A549 (cell line): ENCODE data around the gene ING3. TPM values are rescaled to one million over a fixed set of nuclear protein-coding genes. Genes with fewer than 3 reads are reported as not detected.

Source experiments
- ATAC-seq, 2 experiments: fragments of 200-7000 bp in 1 of 2; fragments of >200 bp in 1 of 2; cut with Nextera tagmentation in 1 of 2; cut with Tn5 transposase in 1 of 2; 3 replicates each; pipeline versions ENCODE4 v1.8.0 to v1.9.1; 2018 to 2020; ENCODE audit warnings: mild to moderate bottlenecking in 1 of 2, moderate library complexity in 1 of 2
- CTCF ChIA-PET: fragments of 300-600 bp; sonication (Branson Sonifier 250); formaldehyde crosslinking; extraction: SDS; loops from one replicate; lab custom pipeline; 2021; ENCODE audit warnings: antibody characterized with exemption, inconsistent platforms; lab: Yijun Ruan, JAX
- POLR2A ChIA-PET: fragments of 350-600 bp; formaldehyde crosslinking; extraction: SDS; loops from one replicate; lab custom pipeline; 2021; ENCODE audit warnings: antibody characterized with exemption, inconsistent platforms; lab: Yijun Ruan, JAX
- DNase-seq, 2 experiments: peaks; one replicate each; pipeline versions ENCODE4 v3.0.0 to v3.0.0-alpha.2; 2011 to 2016; ENCODE audit warnings: low read depth in 1 of 2, low spot score in 1 of 2
- FAIRE-seq: peaks from 2 replicates; lab custom pipeline; 2011; peaks lifted over from hg19 to GRCh38; lab: Jason Lieb, UNC
- H3K27ac ChIP-seq, 2 experiments: fragments of >200 bp; sonication (Bioruptor Twin); formaldehyde crosslinking; 3 replicates each; pipeline ENCODE4 v1.5.1; 2016 to 2017
- H3K4me1 ChIP-seq: fragments of >200 bp; sonication (Bioruptor Twin); formaldehyde crosslinking; 3 replicates; pipeline ENCODE4 v1.6.1; 2016
- H3K4me2 ChIP-seq: fragments of >200 bp; sonication (Bioruptor Twin); formaldehyde crosslinking; 3 replicates; pipeline ENCODE4 v1.6.1; 2016
- H3K4me3 ChIP-seq: fragments of >200 bp; sonication (Bioruptor Twin); formaldehyde crosslinking; 3 replicates; pipeline ENCODE4 v1.5.1; 2016
- H3K9me3 ChIP-seq: fragments of >200 bp; sonication (Bioruptor Twin); formaldehyde crosslinking; 3 replicates; pipeline ENCODE4 v1.6.1; 2016
- ATOH8 ChIP-seq: fragments of 250-450 bp; sonication (Bioruptor Pico); IDR thresholded peaks from 2 replicates; pipeline ENCODE4 v1.5.0; 2020; ENCODE audit warnings: low read depth, mild to moderate bottlenecking, moderate library complexity
- BCL3 ChIP-seq: fragments of >200 bp; sonication (Bioruptor Twin); formaldehyde crosslinking; IDR thresholded peaks from 3 replicates; pipeline ENCODE4 v1.6.1; 2016
- CBX2 ChIP-seq: fragments of 200-600 bp; sonication (generic); IDR thresholded peaks from 2 replicates; pipeline ENCODE4 v1.6.1; 2016; ENCODE audit warnings: low read depth, mild to moderate bottlenecking, borderline replicate concordance
- CHD4 ChIP-seq: fragments of 200-600 bp; sonication (generic); IDR thresholded peaks from 2 replicates; pipeline ENCODE4 v1.6.1; 2016; ENCODE audit warnings: antibody characterized with exemption, mild to moderate bottlenecking, borderline replicate concordance
- EHF ChIP-seq: fragments of 250-450 bp; sonication (Bioruptor Pico); IDR thresholded peaks from 2 replicates; pipeline ENCODE4 v1.5.0; 2020; ENCODE audit warnings: mild to moderate bottlenecking
- EHMT2 ChIP-seq: fragments of 200-600 bp; sonication (generic); IDR thresholded peaks from 2 replicates; pipeline ENCODE4 v1.6.1; 2016; ENCODE audit warnings: antibody characterized with exemption, low read depth, mild to moderate bottlenecking, moderate library complexity
- ESRRA ChIP-seq: fragments of 150-350 bp; IDR thresholded peaks from 2 replicates; pipeline ENCODE4 v1.6.1; 2014; ENCODE audit warnings: mild to moderate bottlenecking, low read length, borderline replicate concordance
- FOSL2 ChIP-seq, 2 experiments: fragments of 450-650 bp in 1 of 2; fragments of >200 bp in 1 of 2; sonication (Bioruptor Twin) in 1 of 2; formaldehyde crosslinking; IDR thresholded peaks; 2 replicates each; pipeline versions ENCODE4 v1.5.0 to v1.6.1; 2016 to 2020; ENCODE audit warnings: mild to moderate bottlenecking in 1 of 2, moderate library complexity in 1 of 2
- GATA3 ChIP-seq: IDR thresholded peaks from 2 replicates; pipeline ENCODE4 v1.6.1; 2012; ENCODE audit warnings: borderline replicate concordance
- HES2 ChIP-seq: fragments of >200 bp; sonication (Bioruptor Twin); formaldehyde crosslinking; IDR thresholded peaks from 2 replicates; pipeline ENCODE4 v1.6.1; 2016
- HOXB13 ChIP-seq: fragments of 250-450 bp; sonication (Bioruptor Pico); IDR thresholded peaks from 2 replicates; pipeline ENCODE4 v1.5.0; 2020; ENCODE audit warnings: low read depth, mild to moderate bottlenecking, moderate library complexity
- HOXB5 ChIP-seq: fragments of 250-450 bp; sonication (Bioruptor Pico); IDR thresholded peaks from 2 replicates; pipeline ENCODE4 v1.5.0; 2020; ENCODE audit warnings: mild to moderate bottlenecking, moderate library complexity
- JUNB ChIP-seq: fragments of >200 bp; sonication (Bioruptor Twin); formaldehyde crosslinking; IDR thresholded peaks from 2 replicates; pipeline ENCODE4 v1.6.1; 2016
- MAX ChIP-seq: IDR thresholded peaks from 2 replicates; pipeline ENCODE4 v1.6.1; 2012
- MAZ ChIP-seq: fragments of 150-350 bp; IDR thresholded peaks from 2 replicates; pipeline ENCODE4 v1.6.1; 2014; ENCODE audit warnings: antibody characterized with exemption, low read depth, low read length, borderline replicate concordance
- MYC ChIP-seq: IDR thresholded peaks from 2 replicates; pipeline ENCODE4 v1.6.1; 2012; ENCODE audit warnings: mild to moderate bottlenecking, inconsistent platforms, low read length, improper control_type of control experiment, borderline replicate concordance
- RARB ChIP-seq: fragments of 250-450 bp; sonication (Bioruptor Pico); IDR thresholded peaks from 2 replicates; pipeline ENCODE4 v1.8.0; 2021; ENCODE audit warnings: mild to moderate bottlenecking, moderate library complexity
- RFX5 ChIP-seq: fragments of 450-650 bp; IDR thresholded peaks from 2 replicates; pipeline ENCODE4 v1.7.1; 2014; ENCODE audit warnings: antibody characterized with exemption, mild to moderate bottlenecking, moderate library complexity
- RNF2 ChIP-seq: fragments of 200-600 bp; sonication (generic); IDR thresholded peaks from 2 replicates; pipeline ENCODE4 v1.6.1; 2016; ENCODE audit warnings: low read depth, mild to moderate bottlenecking, antibody characterized with exemption, moderate library complexity, borderline replicate concordance
- SMC3 ChIP-seq: fragments of >200 bp; sonication (Bioruptor Twin); formaldehyde crosslinking; IDR thresholded peaks from 3 replicates; pipeline ENCODE4 v1.6.1; 2018; ENCODE audit warnings: inconsistent platforms
- SREBF2 ChIP-seq: fragments of 450-650 bp; IDR thresholded peaks from 2 replicates; pipeline ENCODE4 v1.6.1; 2014; ENCODE audit warnings: mild to moderate bottlenecking, moderate library complexity
- TFCP2L1 ChIP-seq: fragments of 250-450 bp; sonication (Bioruptor Pico); IDR thresholded peaks from 2 replicates; pipeline ENCODE4 v1.5.0; 2021; ENCODE audit warnings: mild to moderate bottlenecking
- USF2 ChIP-seq: fragments of 450-650 bp; IDR thresholded peaks from 2 replicates; pipeline ENCODE4 v1.6.1; 2014; ENCODE audit warnings: antibody characterized with exemption
- ZNF302 ChIP-seq: fragments of 250-450 bp; sonication (Bioruptor Pico); IDR thresholded peaks from 2 replicates; pipeline ENCODE4 v1.9.0; 2021; ENCODE audit warnings: inconsistent platforms, mild to moderate bottlenecking, moderate library complexity
- ZSCAN20 ChIP-seq: fragments of 250-450 bp; sonication (Bioruptor Pico); IDR thresholded peaks from 2 replicates; pipeline ENCODE4 v1.8.0; 2022; ENCODE audit warnings: mild to moderate bottlenecking, moderate library complexity
- WGBS: methylation state at CpG from one replicate; pipeline ENCODE4 v1.1.6; 2017; ENCODE audit errors: missing lambda C conversion rate; 5-methylcytosine and 5-hydroxymethylcytosine counted together
- polyA plus RNA-seq, 4 experiments: library from polyadenylated mRNA; depleted of rRNA in 3 of 4; stranded (reverse); fragments of >200 nt; fragmentation: RNase III in 1 of 4; extraction: RNeasy Plus Mini Kit Qiagen cat#74134 plus additional on column Dnase treatment in 1 of 4; gene quantifications; 2 replicates in 3 of 4; 3 replicates in 1 of 4; pipeline ENCODE4 v1.2.3, GENCODE V29; 2011 to 2017

ING3 gene
- polyA plus RNA-seq, 2 of the 4 experiments (the other 2 are of a cell fraction) = 5.6 to 11.3 TPM

- Histone ChIP-seq H3K4me3 (no peak overlapping the region), H3K4me2 (no peak overlapping the region), H3K4me1 (no peaks in the 10 kb centered on the region), H3K9me3 (no peaks in the 10 kb centered on the region)
- CTCF ChIA-PET = interaction anchor here (1.3 to 1.4 kb wide), 2 partner anchors 8 to 85 kb away, joined by 3 to 8 read pairs; partner anchors contain the start of gene CPED1
- ATAC-seq (no peak), DNase-seq (no peak)
- TF ChIP-seq SMC3 = no peak
- TF ChIP-seq CBX2 = no peak
- TF ChIP-seq FOSL2 (IDR thresholded peaks at IDR 0.05) = no peak
- no peak for TF ChIP-seq FOSL2 (CRISPR knock-in tag; IDR thresholded peaks at IDR 0.05)
- TF ChIP-seq HES2 = no peak
- TF ChIP-seq ESRRA = no peak
- no peak for TF ChIP-seq RFX5
- no peak for TF ChIP-seq HOXB5
- TF ChIP-seq USF2 = no peak
- TF ChIP-seq HOXB13 (CRISPR knock-in tag) = no peak
- TF ChIP-seq MAX = no peak
- TF ChIP-seq JUNB = no peak
- TF ChIP-seq, all 56 proteins: peak for 0
- POLR2A ChIA-PET = no interaction called here
- no peak overlapping the region for H3K27ac ChIP-seq
- WGBS = 5% methylated on average over 2 of the region's 2 CpGs
- FAIRE-seq = no peak
Observed at GRCh38 chr7:120995654-120996053, 45.1 kb downstream of the ING3 start.

GRCh38 chr7:120996333-120996987 is 45.9 kb downstream of the ING3 start:
- Histone ChIP-seq H3K4me2 (no peak overlapping the region), H3K9me3 (no peaks in the 10 kb centered on the region), H3K4me1 (no peaks in the 10 kb centered on the region), H3K27ac (no peak overlapping the region), H3K4me3 (no peak overlapping the region)
- TF ChIP-seq GATA3 (no peak), BCL3 (no peak), ATOH8 (no peak), ZNF302 (CRISPR knock-in tag) (no peak), MYC (no peak), RNF2 (no peak), EHMT2 (no peak), ESRRA (no peak), RARB (CRISPR knock-in tag) (no peak), CHD4 (no peak), EHF (CRISPR knock-in tag) (no peak), ZSCAN20 (CRISPR knock-in tag) (no peak), TFCP2L1 (no peak), MAZ (no peak), SREBF2 (no peak)
- ATAC-seq (no peak), FAIRE-seq (no peak), DNase-seq (no peak)
- 89% methylated on average over 2 of the region's 2 CpGs for WGBS
- POLR2A ChIA-PET = no interaction called here
- CTCF ChIA-PET = interaction anchor here (1.4 kb wide), 1 partner anchor 9 kb away, joined by 8 read pairs; the partner anchor contains the start of gene CPED1
